HFFc6 (cell line): ENCODE results near the gene KLHL30. TPM values are rescaled to one million over a fixed set of nuclear protein-coding genes. Genes with fewer than 3 reads are reported as not detected.

Experiments used
- DNase-seq: peaks from one replicate; pipeline ENCODE4 v3.0.0-alpha.2; 2018
- H3K27ac Mint-ChIP-seq: 2 replicates; pipeline ENCODE4 v1.8.0; 2020; ENCODE audit warnings: mild to moderate bottlenecking, mixed read lengths
- H3K27me3 Mint-ChIP-seq: 2 replicates; pipeline ENCODE4 v1.8.0; 2021; ENCODE audit warnings: mild to moderate bottlenecking, moderate library complexity, mixed read lengths; ENCODE audit not compliant: insufficient read depth
- H3K36me3 Mint-ChIP-seq: 2 replicates; pipeline ENCODE4 v1.8.0; 2021; ENCODE audit warnings: low read depth, mixed read lengths
- H3K4me1 Mint-ChIP-seq: 2 replicates; pipeline ENCODE4 v1.8.0; 2020; ENCODE audit warnings: low read depth, mixed read lengths
- H3K4me3 Mint-ChIP-seq: 2 replicates; pipeline ENCODE4 v1.8.0; 2020; ENCODE audit warnings: mild to moderate bottlenecking, moderate library complexity, mixed read lengths
- H3K9me3 Mint-ChIP-seq: 2 replicates; pipeline ENCODE4 v1.8.0; 2020; ENCODE audit warnings: mild to moderate bottlenecking, mixed read lengths
- total RNA-seq, 6 experiments: library from RNA; stranded (reverse); fragmentation: NEBNext Ultra II Directional; extraction: Animal tissue kit (Norgen Biotek cat#: 25700); gene quantifications; 2 replicates in 1 of 6; 3 replicates in 5 of 6; pipeline ENCODE4 v1.2.3, GENCODE V29; 2021
- TF ChIP-seq, protein P1 (sequence below): fragments of 200-600 bp; sonication (generic); IDR thresholded peaks from 2 replicates; pipeline ENCODE4 v1.5.0; 2021; ENCODE audit warnings: antibody characterized with exemption, mild to moderate bottlenecking

The KLHL30 gene
- total RNA-seq, 6 experiments from 2014 or later, result 0.05 to 0.14 (median 0.12) TPM; not detected in 2

GRCh38 chr2:238190445-238190844 lies 52.0 kb downstream of the KLHL30 start:
- Mint-ChIP-seq H3K27ac (no peak overlapping the region), H3K36me3 (peaks cover 33% of the 10 kb centered on the region), H3K27me3 (no peaks in the 10 kb centered on the region), H3K4me3 (no peak overlapping the region), H3K9me3 (no peaks in the 10 kb centered on the region), H3K4me1 (no peaks in the 10 kb centered on the region)
- no peak for DNase-seq
- TF ChIP-seq, protein P1, sequence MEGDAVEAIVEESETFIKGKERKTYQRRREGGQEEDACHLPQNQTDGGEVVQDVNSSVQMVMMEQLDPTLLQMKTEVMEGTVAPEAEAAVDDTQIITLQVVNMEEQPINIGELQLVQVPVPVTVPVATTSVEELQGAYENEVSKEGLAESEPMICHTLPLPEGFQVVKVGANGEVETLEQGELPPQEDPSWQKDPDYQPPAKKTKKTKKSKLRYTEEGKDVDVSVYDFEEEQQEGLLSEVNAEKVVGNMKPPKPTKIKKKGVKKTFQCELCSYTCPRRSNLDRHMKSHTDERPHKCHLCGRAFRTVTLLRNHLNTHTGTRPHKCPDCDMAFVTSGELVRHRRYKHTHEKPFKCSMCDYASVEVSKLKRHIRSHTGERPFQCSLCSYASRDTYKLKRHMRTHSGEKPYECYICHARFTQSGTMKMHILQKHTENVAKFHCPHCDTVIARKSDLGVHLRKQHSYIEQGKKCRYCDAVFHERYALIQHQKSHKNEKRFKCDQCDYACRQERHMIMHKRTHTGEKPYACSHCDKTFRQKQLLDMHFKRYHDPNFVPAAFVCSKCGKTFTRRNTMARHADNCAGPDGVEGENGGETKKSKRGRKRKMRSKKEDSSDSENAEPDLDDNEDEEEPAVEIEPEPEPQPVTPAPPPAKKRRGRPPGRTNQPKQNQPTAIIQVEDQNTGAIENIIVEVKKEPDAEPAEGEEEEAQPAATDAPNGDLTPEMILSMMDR, result no peak

Other genes starting within 250 kb of the KLHL30 start
- gene UBE2F, start 171.7 kb upstream of the KLHL30 start, total RNA-seq, result 10 to 100 TPM; 48.7 to 54.1 (median 51.5) TPM
- gene SCLY, start 77.7 kb upstream of the KLHL30 start, total RNA-seq, result 10 to 100 TPM; 11.3 to 16.4 (median 12.3) TPM
- 1 to 10 TPM; 1.0 to 3.0 (median 2.6) TPM for gene ESPNL, start 38.3 kb upstream of the KLHL30 start, total RNA-seq
- under 1 TPM in 5 of 6 experiments, not detected in 1; 0.19 to 0.46 (median 0.41) TPM for gene ERFE, start 20.3 kb downstream of the KLHL30 start, total RNA-seq
- gene ILKAP, start 65.0 kb downstream of the KLHL30 start, total RNA-seq, result 10 to 100 TPM; 27.3 to 34.3 (median 28.6) TPM
- gene HES6, start 101.4 kb downstream of the KLHL30 start, total RNA-seq, result 1 to 10 TPM in 2 of 6 experiments, under 1 TPM in 4; 0.47 to 1.0 (median 0.82) TPM
- gene PER2, start 149.9 kb downstream of the KLHL30 start, total RNA-seq, result 1 to 10 TPM; 4.3 to 5.7 (median 4.5) TPM
- 10 to 100 TPM; 15.7 to 21.7 (median 17.6) TPM for gene TRAF3IP1, start 181.8 kb downstream of the KLHL30 start, total RNA-seq